WTC11 (cell line): ENCODE measurements around the gene ASGR1.

ENCODE experiments used
- ATF2 ChIP-seq: sonication (generic); formaldehyde crosslinking; IDR thresholded peaks from 2 replicates; pipeline ENCODE4 v1.8.1; 2022; ENCODE audit warnings: low read depth, missing genetic modification reagents, borderline replicate concordance
- E2F4 ChIP-seq: sonication (generic); formaldehyde crosslinking; IDR thresholded peaks from 2 replicates; pipeline ENCODE4 v1.8.1; 2022; ENCODE audit warnings: low read depth, mild to moderate bottlenecking, moderate library complexity, missing genetic modification reagents, borderline replicate concordance
- FOXP4 ChIP-seq: sonication (generic); formaldehyde crosslinking; IDR thresholded peaks from 2 replicates; pipeline ENCODE4 v1.8.0; 2022; ENCODE audit warnings: mild to moderate bottlenecking, missing genetic modification reagents
- TCF7 ChIP-seq: sonication (generic); formaldehyde crosslinking; IDR thresholded peaks from 2 replicates; pipeline ENCODE4 v1.8.0; 2022; ENCODE audit warnings: mild to moderate bottlenecking, low read depth, missing genetic modification reagents, moderate library complexity
- TP53 ChIP-seq: sonication (generic); formaldehyde crosslinking; IDR thresholded peaks from 2 replicates; pipeline ENCODE4 v1.8.1; 2023; ENCODE audit warnings: mild to moderate bottlenecking, missing genetic modification reagents
- ZNF416 ChIP-seq: fragments of 250-450 bp; sonication (Bioruptor Pico); IDR thresholded peaks from 2 replicates; pipeline ENCODE4 v1.9.0; 2021; ENCODE audit warnings: mild to moderate bottlenecking, inconsistent platforms
- TF ChIP-seq, protein P1 (sequence below): fragments of 200-600 bp; IDR thresholded peaks from 2 replicates; pipeline ENCODE4 v1.8.0; 2022; ENCODE audit warnings: antibody characterized with exemption

GRCh38 chr17:7174603-7175326 lies 4.4 kb downstream of the ASGR1 start:
- TF ChIP-seq, protein P1, sequence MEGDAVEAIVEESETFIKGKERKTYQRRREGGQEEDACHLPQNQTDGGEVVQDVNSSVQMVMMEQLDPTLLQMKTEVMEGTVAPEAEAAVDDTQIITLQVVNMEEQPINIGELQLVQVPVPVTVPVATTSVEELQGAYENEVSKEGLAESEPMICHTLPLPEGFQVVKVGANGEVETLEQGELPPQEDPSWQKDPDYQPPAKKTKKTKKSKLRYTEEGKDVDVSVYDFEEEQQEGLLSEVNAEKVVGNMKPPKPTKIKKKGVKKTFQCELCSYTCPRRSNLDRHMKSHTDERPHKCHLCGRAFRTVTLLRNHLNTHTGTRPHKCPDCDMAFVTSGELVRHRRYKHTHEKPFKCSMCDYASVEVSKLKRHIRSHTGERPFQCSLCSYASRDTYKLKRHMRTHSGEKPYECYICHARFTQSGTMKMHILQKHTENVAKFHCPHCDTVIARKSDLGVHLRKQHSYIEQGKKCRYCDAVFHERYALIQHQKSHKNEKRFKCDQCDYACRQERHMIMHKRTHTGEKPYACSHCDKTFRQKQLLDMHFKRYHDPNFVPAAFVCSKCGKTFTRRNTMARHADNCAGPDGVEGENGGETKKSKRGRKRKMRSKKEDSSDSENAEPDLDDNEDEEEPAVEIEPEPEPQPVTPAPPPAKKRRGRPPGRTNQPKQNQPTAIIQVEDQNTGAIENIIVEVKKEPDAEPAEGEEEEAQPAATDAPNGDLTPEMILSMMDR = no peak
- TF ChIP-seq TP53 (CRISPR knock-in tag) = no peak
- TF ChIP-seq ATF2 (CRISPR knock-in tag) = no peak
- TF ChIP-seq ZNF416 (CRISPR knock-in tag) = no peak
- TF ChIP-seq E2F4 (CRISPR knock-in tag) = no peak
- no peak for TF ChIP-seq FOXP4 (CRISPR knock-in tag)
- TF ChIP-seq TCF7 = no peak
